ENCODE data around the gene PREPL.
"Not testable (repeated sequence)": the region's sequence is repeated elsewhere in the genome, so short reads cannot be mapped to it uniquely, and the experiment has no call there.

PREPL gene

DNA sequence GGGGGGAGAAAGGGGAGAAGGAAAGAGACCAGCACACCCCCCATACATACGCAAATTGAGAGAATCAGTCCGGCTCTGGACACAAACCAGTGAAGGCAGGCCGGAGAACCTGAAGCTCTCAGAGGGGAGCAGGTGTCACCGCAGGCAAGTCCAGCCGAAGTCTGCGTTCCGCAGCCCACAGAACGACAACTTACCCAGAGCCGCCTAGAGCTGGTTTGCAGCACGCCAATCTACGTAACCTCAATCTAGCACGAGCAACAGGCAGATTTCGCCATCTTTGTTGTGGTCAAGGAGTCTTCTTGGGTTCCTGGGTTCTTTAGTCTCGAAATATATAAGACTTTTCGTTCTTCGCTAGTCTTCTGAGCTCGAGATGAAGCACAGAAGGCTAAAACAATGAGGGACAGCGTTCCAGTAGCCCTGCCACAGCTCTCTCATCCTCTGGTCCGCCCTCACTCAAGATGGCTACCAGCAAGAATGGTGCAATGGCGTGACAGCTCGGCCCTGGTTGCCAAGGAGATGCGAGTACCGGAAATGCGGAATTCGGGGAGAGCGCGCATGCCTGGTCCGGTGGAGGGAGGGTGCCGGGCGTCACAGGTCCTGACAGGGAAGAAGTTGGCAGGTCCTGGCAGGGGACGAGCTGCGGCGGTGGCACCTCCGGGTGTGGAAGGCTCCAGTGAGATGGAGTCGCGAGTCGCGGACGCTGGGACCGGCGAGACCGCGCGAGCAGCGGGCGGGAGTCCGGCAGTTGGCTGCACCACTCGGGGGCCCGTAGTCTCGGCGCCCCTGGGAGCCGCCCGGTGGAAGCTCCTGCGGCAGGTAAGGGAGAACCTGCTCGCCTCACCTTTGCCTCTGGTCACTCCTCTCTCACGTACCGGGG is at the start of gene PREPL, which contains the start of gene CAMKMT:
Gene PREPL (minus strand): TSS at position 165 of the 877 bp plus-strand sequence. CDS start 15,152 bp downstream, outside the sequence.
Gene CAMKMT (plus strand): TSS at position 618 of the 877 bp plus-strand sequence.
- TF ChIP-seq, protein P1, sequence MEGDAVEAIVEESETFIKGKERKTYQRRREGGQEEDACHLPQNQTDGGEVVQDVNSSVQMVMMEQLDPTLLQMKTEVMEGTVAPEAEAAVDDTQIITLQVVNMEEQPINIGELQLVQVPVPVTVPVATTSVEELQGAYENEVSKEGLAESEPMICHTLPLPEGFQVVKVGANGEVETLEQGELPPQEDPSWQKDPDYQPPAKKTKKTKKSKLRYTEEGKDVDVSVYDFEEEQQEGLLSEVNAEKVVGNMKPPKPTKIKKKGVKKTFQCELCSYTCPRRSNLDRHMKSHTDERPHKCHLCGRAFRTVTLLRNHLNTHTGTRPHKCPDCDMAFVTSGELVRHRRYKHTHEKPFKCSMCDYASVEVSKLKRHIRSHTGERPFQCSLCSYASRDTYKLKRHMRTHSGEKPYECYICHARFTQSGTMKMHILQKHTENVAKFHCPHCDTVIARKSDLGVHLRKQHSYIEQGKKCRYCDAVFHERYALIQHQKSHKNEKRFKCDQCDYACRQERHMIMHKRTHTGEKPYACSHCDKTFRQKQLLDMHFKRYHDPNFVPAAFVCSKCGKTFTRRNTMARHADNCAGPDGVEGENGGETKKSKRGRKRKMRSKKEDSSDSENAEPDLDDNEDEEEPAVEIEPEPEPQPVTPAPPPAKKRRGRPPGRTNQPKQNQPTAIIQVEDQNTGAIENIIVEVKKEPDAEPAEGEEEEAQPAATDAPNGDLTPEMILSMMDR (IDR thresholded peaks at IDR 0.05; ENCODE audit: control insufficient read depth, insufficient read depth, low read depth, low read length, missing control alignments): no peak
- peak; percentile 92 for DNase-seq (ENCODE audit: low read depth)
- peak within 1 kb of the TSS; percentile 82 for H3K4me3 ChIP-seq (ENCODE audit: control insufficient read depth, low read depth, low read length)

DNA sequence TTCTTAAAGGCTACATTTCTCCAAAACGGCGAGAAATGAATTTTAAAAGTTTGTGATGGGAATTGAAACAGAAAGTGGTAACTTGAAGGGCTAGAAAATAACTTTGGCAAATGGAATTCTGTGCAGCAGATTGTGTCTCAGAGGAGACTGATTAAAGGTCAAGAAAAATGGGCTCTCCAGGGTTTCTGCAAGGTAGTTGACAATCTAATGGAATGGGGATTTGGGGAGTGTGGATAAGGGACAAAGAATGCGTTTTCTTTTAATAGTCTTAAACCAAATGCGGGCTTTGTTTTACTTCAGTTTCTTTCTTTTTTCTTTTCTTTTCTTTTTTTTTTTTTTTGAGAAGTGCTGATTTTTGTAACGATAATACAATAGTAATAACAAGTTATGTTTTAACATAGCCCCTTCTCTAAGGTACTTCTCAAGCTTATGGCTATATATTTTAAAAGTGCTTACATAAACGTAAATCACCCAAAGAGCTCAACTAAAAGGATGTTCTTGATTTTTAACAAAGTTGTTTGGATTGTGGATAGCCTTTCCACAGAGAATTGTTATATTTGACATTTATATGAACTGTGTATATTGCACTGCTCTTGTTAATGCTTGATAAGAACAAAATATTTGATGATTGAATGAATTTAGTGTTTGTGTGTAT is 37.1 kb upstream of the PREPL start:
- no peak for DNase-seq (ENCODE audit: low read depth)
- TF ChIP-seq, protein P1 (IDR thresholded peaks at IDR 0.05; ENCODE audit: control insufficient read depth, insufficient read depth, low read depth, low read length, missing control alignments): no peak
- peak overlapping the region; percentile 26 for H3K4me3 ChIP-seq (ENCODE audit: control insufficient read depth, low read depth, low read length)

DNA sequence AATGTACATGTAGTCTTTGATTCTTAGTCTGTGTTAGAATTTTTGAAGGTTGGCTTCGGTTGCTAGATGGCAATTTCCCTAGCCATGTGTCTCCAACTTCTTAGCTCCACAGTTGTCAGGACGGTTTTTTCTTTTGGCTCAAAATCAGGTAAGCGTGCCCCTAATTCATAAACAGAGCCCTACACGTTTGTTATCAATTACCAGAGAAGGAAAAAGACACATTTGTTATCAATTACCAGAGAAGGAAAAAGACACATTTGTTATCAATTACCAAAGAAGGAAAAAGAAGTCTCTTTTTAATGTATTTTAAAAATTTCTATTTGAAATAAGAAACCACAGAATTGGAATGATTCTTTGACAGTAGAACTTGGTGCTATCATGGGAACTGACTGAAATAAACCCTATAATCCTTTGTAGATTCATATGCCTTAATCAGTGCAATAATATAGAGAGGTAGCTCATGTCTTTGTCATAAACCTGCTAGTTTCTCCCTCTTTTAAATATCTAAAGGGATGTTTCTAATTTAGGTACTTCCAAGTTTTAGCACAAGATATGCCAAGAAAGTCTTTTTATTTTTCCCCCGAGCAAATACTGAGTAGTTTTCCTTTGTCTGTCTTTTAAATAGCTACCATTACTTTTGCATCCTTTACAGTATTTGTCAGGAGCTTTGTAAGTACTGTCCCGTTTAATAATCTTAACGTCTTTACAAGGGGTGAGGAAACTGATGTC is 36.3 kb upstream of the PREPL start:
- peak overlapping the region; percentile 26; the same call in 1 of the 2 replicates for H3K4me3 ChIP-seq (ENCODE audit: control insufficient read depth, low read depth, low read length)
- TF ChIP-seq, protein P1 (IDR thresholded peaks at IDR 0.05; ENCODE audit: control insufficient read depth, insufficient read depth, low read depth, low read length, missing control alignments): no peak
- DNase-seq (ENCODE audit: low read depth): no peak

DNA sequence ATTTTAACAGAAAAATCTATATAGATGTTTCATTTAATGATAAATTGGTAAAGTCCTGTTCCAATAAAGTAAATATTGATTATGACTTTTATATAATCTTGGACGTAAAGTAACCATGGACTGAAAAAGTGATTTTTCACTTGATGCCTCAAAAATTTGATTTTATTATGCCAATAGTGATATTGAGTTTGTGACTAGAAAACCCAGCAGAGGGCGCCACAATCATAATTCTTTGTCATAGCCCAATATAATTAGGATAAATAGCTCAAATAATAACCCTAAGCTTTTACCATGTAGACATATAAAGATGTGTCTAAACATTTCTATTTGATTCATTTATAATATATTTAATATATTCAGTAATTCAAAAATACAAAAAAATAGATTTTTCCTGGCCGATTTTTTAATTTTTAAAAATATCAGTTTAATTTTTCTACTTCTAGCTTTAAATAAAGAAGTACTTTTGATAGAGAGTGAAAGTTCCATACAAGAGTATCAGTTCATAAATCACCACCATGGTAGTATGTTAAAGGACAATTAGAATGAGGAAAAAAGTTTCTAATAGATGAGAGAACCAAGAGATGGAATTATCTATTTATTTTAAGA is 31.1 kb upstream of the PREPL start:
- no peak overlapping the region for H3K4me3 ChIP-seq (ENCODE audit: control insufficient read depth, low read depth, low read length)
- no peak for DNase-seq (ENCODE audit: low read depth)
- TF ChIP-seq, protein P1 (IDR thresholded peaks at IDR 0.05; ENCODE audit: control insufficient read depth, insufficient read depth, low read depth, low read length, missing control alignments): peak; percentile 54

DNA sequence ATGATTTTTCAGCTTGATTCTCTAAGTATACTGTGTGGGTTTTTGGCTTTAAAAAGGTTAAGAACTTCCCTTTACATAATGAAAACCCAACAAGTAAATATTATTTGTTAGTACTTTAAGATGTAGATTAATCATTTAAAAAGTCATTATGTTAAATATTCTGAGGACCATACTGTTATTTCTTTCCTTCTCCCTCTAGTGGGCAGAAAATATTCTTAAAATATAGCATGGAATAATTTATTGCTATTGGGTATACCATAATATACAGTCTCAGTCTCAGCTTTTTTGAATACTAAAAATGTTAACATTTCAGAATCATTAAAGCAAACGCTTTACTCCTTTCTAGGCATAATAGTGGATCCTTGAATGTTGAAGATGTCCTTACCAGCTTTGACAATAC is 28.6 kb upstream of the PREPL start:
- no peak overlapping the region for H3K4me3 ChIP-seq (ENCODE audit: control insufficient read depth, low read depth, low read length)
- no peak for DNase-seq (ENCODE audit: low read depth)
- TF ChIP-seq, protein P1 (IDR thresholded peaks at IDR 0.05; ENCODE audit: control insufficient read depth, insufficient read depth, low read depth, low read length, missing control alignments): peak; percentile 30

DNA sequence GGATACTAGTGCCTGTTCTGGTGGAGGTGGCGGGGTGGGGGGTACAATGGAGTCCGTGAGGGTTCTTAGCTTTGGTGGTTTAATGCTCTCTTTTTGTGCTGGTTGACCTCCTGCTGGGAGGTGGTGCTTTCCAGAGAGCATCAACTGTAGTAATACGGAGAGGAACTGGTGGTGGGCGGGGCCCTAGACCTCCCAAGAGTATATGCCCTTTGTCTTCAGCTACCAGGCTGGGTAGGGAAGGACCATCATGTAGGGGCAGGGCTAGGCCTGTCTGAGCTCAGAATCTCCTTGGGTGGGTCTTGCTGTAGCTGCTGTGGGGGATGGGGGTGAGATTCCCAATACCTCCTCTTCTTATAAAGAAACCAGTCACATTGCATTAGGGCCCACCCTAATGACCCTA is 27.6 kb upstream of the PREPL start:
- H3K4me3 ChIP-seq (ENCODE audit: control insufficient read depth, low read depth, low read length): no peak overlapping the region
- no peak for DNase-seq (ENCODE audit: low read depth)
- TF ChIP-seq, protein P1 (IDR thresholded peaks at IDR 0.05; ENCODE audit: control insufficient read depth, insufficient read depth, low read depth, low read length, missing control alignments): no peak

DNA sequence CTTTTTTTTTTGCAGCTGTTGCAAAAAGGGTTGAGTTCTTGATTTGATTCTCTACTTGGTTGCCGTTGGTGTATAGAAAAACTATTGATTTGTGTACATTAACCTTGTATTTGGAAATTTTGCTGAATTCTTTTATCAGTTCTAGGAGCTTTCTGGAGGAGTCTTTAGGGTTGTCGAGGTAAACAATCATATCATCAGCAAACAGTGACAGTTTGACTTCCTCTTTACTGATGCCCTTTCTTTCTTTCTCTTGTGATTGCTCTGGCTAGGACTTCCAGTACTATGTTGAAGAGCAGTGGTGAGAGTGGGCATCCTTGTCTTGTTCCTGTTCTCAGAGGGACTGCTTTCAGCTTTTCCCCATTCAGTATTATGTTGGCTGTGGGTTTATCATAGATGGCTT is 23.9 kb upstream of the PREPL start:
- not testable (repeated sequence) for H3K4me3 ChIP-seq (ENCODE audit: control insufficient read depth, low read depth, low read length); DNase-seq (ENCODE audit: low read depth)

All from AG09309 (cell line).